ENCODE data around the gene PIGQ. TPM values are rescaled to one million over a fixed set of nuclear protein-coding genes. Genes with fewer than 3 reads are reported as not detected.

The PIGQ gene
- total RNA-seq, 1 donor from 2014 or later = 34.1 TPM

GRCh38 chr16:540645-541340, 29.0 kb upstream of the PIGQ start:
- no peak overlapping the region for H3K4me3 Mint-ChIP-seq (ENCODE audit: unreplicated experiment)
- no peaks in the 10 kb centered on the region for H3K36me3 Mint-ChIP-seq (ENCODE audit: low read depth)
- TF ChIP-seq CTCF (IDR thresholded peaks at IDR 0.05) = no peak
- no peaks in the 10 kb centered on the region for H3K27me3 Mint-ChIP-seq (ENCODE audit: low read depth)
- no peak for DNase-seq (ENCODE audit: low spot score)
- H3K4me1 Mint-ChIP-seq (ENCODE audit: low read depth) = peaks cover 11% of the 10 kb centered on the region
- no peaks in the 10 kb centered on the region for H3K9me3 Mint-ChIP-seq (ENCODE audit: low read depth)
- no peak overlapping the region for H3K27ac Mint-ChIP-seq (ENCODE audit: unreplicated experiment)

GRCh38 chr16:543301-544164, 26.2 kb upstream of the PIGQ start:
- peaks cover 11% of the 10 kb centered on the region for H3K4me1 Mint-ChIP-seq (ENCODE audit: low read depth)
- H3K36me3 Mint-ChIP-seq (ENCODE audit: low read depth) = no peaks in the 10 kb centered on the region
- no peak overlapping the region for H3K4me3 Mint-ChIP-seq (ENCODE audit: unreplicated experiment)
- H3K27me3 Mint-ChIP-seq (ENCODE audit: low read depth) = no peaks in the 10 kb centered on the region
- DNase-seq (ENCODE audit: low spot score) = no peak
- H3K27ac Mint-ChIP-seq (ENCODE audit: unreplicated experiment) = no peak overlapping the region
- H3K9me3 Mint-ChIP-seq (ENCODE audit: low read depth) = no peaks in the 10 kb centered on the region
- no peak for TF ChIP-seq CTCF (IDR thresholded peaks at IDR 0.05)

- H3K9me3 Mint-ChIP-seq (ENCODE audit: low read depth) = no peaks in the 10 kb centered on the region
- H3K4me3 Mint-ChIP-seq (ENCODE audit: unreplicated experiment) = no peak overlapping the region
- no peak overlapping the region for H3K27ac Mint-ChIP-seq (ENCODE audit: unreplicated experiment)
- DNase-seq (ENCODE audit: low spot score) = no peak
- no peak for TF ChIP-seq CTCF (IDR thresholded peaks at IDR 0.05)
- peaks cover 5% of the 10 kb centered on the region for H3K4me1 Mint-ChIP-seq (ENCODE audit: low read depth)
- no peaks in the 10 kb centered on the region for H3K27me3 Mint-ChIP-seq (ENCODE audit: low read depth)
- no peaks in the 10 kb centered on the region for H3K36me3 Mint-ChIP-seq (ENCODE audit: low read depth)
These were observed 25.3 kb upstream of the PIGQ start for GRCh38 chr16:544517-544916.

DNA sequence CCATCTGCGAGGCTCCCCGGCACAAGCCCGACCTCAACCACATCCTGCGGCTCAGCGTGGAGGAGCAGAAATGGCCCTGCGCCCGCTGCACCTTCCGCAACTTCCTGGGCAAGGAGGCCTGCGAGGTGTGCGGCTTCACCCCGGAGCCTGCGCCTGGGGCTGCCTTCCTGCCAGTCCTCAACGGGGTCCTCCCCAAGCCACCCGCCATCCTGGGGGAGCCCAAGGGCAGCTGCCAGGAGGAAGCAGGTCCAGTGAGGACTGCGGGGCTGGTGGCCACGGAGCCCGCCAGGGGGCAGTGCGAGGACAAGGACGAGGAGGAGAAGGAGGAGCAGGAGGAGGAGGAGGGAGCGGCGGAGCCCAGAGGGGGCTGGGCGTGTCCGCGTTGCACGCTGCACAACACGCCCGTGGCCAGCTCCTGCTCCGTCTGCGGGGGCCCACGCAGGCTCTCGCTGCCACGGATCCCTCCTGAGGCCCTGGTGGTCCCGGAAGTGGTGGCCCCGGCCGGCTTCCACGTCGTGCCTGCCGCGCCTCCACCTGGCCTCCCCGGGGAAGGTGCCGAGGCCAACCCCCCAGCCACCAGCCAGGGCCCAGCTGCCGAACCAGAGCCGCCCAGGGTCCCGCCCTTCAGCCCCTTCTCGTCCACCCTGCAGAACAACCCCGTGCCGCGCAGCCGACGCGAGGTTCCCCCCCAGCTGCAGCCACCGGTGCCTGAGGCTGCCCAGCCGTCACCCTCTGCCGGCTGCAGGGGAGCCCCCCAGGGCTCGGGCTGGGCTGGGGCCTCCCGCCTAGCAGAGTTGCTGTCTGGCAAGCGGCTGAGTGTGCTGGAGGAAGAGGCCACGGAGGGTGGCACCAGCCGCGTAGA, 22.6 kb upstream of the PIGQ start:
- TF ChIP-seq CTCF (IDR thresholded peaks at IDR 0.05) = peak; percentile 72
- Mint-ChIP-seq H3K27me3 (ENCODE audit: low read depth) (no peaks in the 10 kb centered on the region), H3K36me3 (ENCODE audit: low read depth) (no peaks in the 10 kb centered on the region), H3K4me1 (ENCODE audit: low read depth) (no peaks in the 10 kb centered on the region), H3K27ac (ENCODE audit: unreplicated experiment) (no peak overlapping the region), H3K9me3 (ENCODE audit: low read depth) (no peaks in the 10 kb centered on the region), H3K4me3 (ENCODE audit: unreplicated experiment) (no peak overlapping the region)
- DNase-seq (ENCODE audit: low spot score) = no peak

DNA sequence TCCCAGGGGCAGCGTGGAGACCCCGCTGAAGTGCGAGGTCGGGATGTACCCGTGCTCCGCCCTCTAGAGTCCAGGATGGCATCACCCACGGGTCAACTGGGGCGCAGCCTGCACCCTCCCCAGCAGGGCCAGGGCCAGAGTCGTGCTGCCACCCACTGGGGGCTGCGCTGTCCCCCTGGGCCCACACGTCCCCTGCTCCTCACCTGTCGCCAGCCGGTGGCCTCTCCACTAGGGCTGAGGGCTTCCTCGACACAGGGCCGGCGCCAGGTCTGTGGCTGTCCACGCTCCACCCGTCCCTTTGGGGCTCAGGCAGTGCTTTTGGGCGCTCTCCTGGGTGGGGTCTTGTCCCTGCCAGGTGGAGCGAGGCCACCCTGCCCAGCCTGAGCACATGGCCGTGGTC, 21.2 kb upstream of the PIGQ start:
- Mint-ChIP-seq H3K4me3 (ENCODE audit: unreplicated experiment) (no peak overlapping the region), H3K27me3 (ENCODE audit: low read depth) (no peaks in the 10 kb centered on the region), H3K4me1 (ENCODE audit: low read depth) (no peaks in the 10 kb centered on the region), H3K36me3 (ENCODE audit: low read depth) (no peaks in the 10 kb centered on the region), H3K9me3 (ENCODE audit: low read depth) (no peaks in the 10 kb centered on the region), H3K27ac (ENCODE audit: unreplicated experiment) (no peak overlapping the region)
- no peak for DNase-seq (ENCODE audit: low spot score)
- no peak for TF ChIP-seq CTCF (IDR thresholded peaks at IDR 0.05)
